ENCODE measurements around the gene GAN. TPM values are rescaled to one million over a fixed set of nuclear protein-coding genes. Genes with fewer than 3 reads are reported as not detected.
A peak's percentile ranks its signal among the peaks of the same experiment; 100 is the strongest.
"Not testable (repeated sequence)": the region's sequence is repeated elsewhere in the genome, so short reads cannot be mapped to it uniquely, and the experiment has no call there.

GAN gene
- total RNA-seq, 1 experiment from 2014 or later: 5.5 TPM

- no peak for DNase-seq (ENCODE audit: low read depth)
Measured at GRCh38 chr16:81307770-81308169, 7.0 kb upstream of the GAN start.

GRCh38 chr16:81310045-81310644, 4.6 kb upstream of the GAN start:
- DNase-seq (ENCODE audit: low read depth): no peak

DNA sequence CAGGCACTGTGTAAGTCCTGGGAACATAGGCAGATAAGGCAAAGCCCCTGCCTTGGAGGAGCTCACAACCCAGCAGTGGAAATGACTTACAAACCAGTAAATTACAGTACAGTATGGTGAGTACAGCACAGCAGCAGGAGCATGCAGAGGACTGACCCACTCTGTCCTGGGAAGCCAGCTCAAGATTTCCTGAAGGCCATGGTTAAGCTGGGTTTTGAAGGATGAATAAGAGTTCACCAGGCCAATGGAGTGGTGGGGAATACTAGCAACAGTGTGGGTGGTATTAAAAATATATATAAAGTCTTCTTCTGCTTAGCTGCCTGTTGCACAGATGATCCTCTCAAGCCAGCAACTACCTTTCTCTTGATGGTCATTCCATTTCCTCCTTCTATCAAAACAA, 3.0 kb upstream of the GAN start:
- no peak for DNase-seq (ENCODE audit: low read depth)

- DNase-seq (ENCODE audit: low read depth): no peak
Measured at GRCh38 chr16:81313701-81314602, 810 bp upstream of the GAN start.

- peak; percentile 13 for DNase-seq (ENCODE audit: low read depth)
Measured at GRCh38 chr16:81315271-81316175, 761 bp downstream of the GAN start.

DNA sequence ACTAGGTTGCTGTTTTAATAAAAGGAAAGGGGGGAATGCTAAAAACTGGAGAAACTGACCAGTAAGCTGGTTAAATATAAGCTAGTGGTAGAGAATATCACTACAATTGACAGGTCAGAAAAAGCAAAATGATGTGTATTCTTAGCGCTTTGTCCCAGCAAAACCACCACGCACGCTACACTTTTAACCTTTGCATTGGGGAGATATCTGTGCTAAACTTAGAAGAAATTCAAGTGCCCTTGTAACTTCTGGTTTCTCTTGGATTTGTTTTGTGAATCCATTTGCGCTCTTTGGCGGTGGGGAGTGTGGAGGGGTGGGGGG, 1.4 kb downstream of the GAN start:
- no peak for DNase-seq (ENCODE audit: low read depth)

DNA sequence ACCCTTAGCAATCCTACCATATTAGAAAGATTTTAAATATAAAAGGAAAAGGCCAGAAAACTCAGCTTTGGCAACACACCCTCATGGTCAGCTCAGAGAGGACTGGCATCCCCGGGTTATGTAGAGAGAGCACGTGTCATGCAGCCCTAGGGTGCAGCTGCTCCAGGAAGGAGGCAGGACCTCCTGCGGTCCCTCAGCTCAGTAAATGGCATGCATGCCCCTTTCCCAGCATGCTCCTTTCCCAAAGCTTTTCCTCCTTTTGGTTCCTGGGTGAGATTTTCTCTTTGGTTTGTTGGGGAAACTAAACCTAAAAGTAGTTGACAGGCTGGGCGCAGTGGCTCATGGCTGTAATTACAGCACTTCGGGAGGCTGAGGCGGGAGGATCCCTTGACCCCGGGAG, 3.9 kb downstream of the GAN start:
- no peak for DNase-seq (ENCODE audit: low read depth)

DNA sequence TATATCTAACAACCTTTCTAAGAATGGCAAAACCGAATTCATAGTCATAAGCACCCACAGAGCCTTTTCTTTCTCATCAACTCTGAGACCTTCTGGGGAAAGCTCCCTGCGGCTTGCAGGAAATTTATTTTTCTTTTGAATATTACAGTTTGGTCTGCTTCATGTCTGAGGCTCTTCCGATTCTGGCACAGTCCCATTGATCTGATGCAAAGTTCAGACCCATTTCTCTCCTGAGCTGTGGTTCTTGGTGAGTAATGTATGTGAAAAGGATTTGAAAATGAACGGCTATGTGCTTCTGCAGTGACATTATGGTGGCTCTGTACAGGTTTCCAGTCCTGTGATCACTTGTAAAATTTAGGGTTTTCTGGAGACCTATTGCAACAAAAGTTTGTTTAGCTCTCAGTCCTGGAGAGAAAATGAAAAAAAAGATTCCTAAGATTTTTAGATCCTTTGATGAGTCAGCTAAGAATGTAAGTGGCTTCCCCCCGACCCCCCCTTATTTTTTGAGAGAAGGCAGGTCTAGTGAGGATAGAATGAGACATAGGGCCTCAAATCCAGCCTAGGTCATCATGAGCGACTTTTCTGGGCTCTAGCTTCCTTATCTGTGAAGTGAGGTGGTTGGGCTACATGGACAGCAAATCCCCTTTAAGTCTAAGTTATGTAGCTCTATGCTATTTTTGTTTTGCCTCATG, 4.6 kb downstream of the GAN start:
- DNase-seq (ENCODE audit: low read depth): peak; percentile 76

GRCh38 chr16:81321039-81321438, 6.3 kb downstream of the GAN start:
- no peak for DNase-seq (ENCODE audit: low read depth)

GRCh38 chr16:81321536-81321935, 6.8 kb downstream of the GAN start:
- DNase-seq (ENCODE audit: low read depth): no peak

DNA sequence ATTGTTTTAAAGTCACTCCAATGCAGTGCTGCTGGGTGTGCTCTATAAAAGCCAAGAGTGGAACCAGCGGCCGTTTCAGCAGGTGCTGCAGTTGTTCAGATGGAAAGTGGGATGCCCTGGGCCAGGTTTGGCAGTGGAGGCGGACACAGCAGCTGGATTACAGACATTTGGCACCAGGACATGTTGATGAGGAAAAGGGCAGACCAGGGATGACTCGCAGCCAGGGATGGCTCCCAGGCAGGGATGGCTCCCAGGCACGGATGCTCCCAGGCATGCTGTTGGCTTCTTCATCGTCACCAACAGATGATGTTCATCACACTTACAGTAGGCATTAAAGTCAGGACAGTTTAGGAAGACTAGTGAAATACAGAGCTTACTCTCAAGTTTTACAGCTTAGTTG, 10.0 kb downstream of the GAN start:
- no peak for DNase-seq (ENCODE audit: low read depth)

DNA sequence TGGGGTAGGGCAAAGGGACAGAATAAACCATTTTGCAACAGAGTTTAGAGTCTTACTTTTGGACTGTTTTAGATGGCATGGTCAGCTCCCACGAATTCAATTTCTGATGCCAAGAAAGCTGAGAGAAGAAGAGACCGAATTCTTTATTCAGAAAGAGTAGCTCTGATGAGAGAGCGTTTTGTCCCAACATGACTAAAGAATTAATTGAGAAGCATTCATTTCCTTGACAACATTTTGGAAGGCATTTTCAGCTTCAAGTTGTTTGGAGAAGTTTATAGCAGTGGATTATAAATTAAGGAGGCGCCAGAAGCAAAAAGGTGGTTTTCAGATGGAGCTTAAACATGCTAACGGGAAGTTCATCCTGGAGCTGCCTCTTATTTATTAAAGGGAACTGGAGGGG, 12.2 kb downstream of the GAN start:
- DNase-seq (ENCODE audit: low read depth): no peak

DNA sequence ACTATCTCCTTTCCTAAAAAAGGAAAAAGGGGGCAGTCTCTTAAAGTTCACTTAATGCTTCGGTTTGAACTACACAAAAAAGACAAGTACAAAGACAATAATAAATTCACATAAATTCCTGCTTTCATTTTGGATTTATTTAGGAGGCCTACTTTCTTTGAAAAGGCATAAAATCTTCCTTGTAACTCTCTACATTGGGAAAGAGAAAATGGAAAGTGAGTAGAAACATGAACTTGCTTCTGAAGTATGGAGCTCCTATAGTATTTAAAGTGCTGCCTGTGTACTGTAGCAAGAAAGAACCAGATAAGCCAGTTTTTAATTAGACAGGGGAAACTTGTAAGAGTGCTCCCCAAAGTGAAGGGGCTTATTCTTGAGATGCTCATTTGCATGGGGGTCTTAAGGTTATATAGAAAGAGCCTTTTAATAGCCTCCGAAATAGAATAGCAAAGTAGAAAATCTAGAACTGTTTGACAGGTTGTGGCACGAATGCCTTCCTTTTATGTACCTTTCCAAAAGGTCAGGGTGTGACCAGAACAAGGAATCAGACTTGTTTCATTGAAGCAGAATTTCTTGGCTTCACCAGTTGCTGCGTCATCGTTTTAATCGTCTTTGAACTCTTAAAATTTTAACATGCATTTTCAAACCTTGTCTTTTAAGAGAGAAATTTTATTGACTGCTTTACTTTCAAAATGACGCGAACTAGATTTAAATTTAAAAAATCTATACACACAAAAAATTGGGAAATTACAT, 12.9 kb downstream of the GAN start:
- no peak for DNase-seq (ENCODE audit: low read depth)

DNA sequence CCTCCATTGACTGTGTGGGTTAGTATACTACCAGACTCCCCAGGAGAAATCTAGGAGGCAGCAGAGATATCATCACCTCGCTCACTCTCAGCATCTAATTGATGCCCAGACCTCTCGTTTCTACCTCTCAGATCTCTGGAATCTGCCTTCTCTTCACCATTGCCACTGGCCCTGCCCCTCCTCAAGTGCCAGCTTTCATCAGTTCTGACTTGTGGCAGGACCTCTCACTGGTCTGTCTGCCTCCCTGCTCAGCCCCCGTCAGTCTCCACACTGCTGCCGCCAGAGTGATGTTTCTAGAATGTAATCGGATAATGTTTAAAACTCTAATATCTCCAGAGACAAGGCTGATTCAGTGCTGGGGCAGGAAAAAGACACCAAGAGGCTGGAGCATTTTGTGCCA, 15.2 kb downstream of the GAN start:
- DNase-seq (ENCODE audit: low read depth): no peak

- no peak for DNase-seq (ENCODE audit: low read depth)
Measured at GRCh38 chr16:81333356-81333755, 18.6 kb downstream of the GAN start.

DNA sequence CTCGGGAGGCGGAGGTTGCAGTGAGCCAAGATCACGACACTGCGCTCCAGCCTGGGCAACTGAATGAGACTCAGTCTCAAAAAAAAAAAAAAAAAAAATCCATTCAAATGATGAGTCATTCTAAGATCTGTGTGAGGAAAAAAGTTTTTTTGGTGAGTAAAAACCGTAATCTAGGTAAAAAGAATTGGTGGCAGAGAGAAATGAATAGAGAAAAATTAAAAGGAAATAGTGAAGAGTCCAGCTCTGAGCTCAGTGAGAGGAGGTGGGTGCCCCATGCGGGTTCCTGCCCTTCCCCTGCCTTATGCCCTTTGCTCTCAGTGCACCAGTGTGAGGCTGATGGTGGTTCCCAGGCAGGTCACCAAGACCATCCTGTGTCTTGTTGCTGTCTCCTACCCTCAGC, 20.9 kb downstream of the GAN start:
- DNase-seq (ENCODE audit: low read depth): no peak

GRCh38 chr16:81337097-81337496, 22.3 kb downstream of the GAN start:
- DNase-seq (ENCODE audit: low read depth): no peak

GRCh38 chr16:81345172-81345571, 30.4 kb downstream of the GAN start:
- DNase-seq (ENCODE audit: low read depth): not testable (repeated sequence)

- DNase-seq (ENCODE audit: low read depth): no peak
Measured at GRCh38 chr16:81347425-81347824, 32.7 kb downstream of the GAN start.

DNA sequence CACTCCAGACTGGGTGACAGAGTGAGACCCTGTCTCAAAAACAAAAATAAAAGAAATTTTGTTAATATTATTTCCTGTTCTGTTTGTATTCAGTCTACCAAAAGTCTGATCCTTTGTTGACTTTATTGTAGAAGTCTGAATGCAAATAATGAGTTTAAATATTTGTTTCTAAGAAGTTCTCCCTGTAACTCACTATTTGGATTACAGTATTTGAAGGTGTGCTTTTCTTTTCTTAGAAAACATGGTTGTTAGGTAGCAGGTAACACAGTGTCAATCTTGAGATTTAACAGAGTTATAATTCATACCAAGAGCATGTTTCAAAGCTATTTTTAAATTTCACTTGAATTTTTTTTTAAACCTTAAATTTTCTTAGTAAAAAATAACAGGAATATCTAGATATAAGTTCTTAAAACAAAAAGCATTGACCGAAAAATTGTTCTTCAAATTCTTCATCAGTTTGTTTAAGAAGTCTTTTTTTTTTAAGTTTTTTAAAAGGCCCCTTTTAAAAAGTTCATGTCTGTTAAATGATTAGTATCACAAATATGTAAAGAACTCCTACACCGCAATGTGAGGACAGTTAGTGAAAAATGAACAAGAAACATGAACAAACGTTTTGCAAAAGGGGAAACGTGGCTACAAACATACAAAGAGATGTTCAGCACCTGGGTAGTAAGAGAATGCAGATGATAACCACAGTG, 35.0 kb downstream of the GAN start:
- no peak for DNase-seq (ENCODE audit: low read depth)
